Inflammatory macrophage (primary cell): ENCODE results near the gene RUNDC1.
"Not testable (repeated sequence)": the region's sequence is repeated elsewhere in the genome, so short reads cannot be mapped to it uniquely, and the experiment has no call there.

ENCODE experiments used
- DNase-seq, 2 donors: peaks; one replicate each; pipeline ENCODE4 v3.0.0-alpha.2; 2020 to 2022

Gene RUNDC1

GRCh38 chr17:42992872-42993271 lies 12.5 kb downstream of the RUNDC1 start:
- no peak for DNase-seq

- not testable (repeated sequence) for DNase-seq
Observed at GRCh38 chr17:42993913-42994312, 13.5 kb downstream of the RUNDC1 start.

GRCh38 chr17:42997390-42997983 lies 17.1 kb downstream of the RUNDC1 start:
- DNase-seq: no peak

DNA sequence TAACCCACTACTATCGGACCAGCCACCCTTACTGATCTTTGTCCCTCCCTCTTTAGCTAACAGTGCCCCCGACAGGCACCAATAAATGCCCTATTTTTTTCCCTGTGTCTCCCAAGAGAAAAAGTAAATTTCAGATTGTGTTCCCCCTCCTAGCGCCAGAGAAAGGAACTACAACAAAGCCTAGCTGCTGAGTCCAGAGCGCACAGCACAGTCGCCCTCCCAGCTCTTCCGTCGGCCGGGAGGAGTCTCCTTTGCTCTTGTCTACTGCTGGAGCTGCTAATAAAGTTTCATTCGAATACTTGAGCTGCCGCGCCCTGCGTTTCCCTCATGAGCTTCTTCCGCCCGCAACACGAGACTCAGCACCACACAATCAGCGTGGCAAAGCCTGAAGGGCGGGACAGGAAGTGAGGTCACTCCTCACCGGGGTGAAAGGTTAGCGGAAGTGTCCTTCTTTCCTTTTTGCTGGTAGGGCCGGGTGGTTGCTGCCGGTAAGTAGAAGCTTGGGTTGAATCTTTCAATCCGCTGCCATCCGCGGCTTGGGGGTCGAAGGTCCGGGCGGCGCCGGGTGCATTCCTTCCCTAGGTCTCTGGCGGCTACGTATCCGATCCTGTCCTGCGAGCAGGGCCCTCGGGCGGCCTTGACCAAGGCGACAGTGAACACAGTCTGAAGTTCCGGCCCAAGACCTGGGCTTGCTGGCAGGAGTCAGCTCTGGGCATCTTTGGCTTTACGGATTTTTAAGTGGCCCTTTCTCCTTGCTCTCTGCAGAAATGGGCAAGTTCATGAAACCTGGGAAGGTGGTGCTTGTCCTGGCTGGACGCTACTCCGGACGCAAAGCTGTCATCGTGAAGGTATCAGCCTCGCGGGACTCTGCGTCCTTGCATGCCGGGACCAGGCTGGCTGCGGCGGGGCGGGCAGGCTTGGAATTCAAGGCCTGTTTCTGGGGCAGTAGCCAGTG lies 17.9 kb downstream of the RUNDC1 start, which contains the start of gene RPL27:
Gene RPL27 (plus strand): TSS at position 436 of the 955 bp plus-strand sequence. CDS start 332 bp downstream, at position 768.
- DNase-seq: peak; percentile 100

DNA sequence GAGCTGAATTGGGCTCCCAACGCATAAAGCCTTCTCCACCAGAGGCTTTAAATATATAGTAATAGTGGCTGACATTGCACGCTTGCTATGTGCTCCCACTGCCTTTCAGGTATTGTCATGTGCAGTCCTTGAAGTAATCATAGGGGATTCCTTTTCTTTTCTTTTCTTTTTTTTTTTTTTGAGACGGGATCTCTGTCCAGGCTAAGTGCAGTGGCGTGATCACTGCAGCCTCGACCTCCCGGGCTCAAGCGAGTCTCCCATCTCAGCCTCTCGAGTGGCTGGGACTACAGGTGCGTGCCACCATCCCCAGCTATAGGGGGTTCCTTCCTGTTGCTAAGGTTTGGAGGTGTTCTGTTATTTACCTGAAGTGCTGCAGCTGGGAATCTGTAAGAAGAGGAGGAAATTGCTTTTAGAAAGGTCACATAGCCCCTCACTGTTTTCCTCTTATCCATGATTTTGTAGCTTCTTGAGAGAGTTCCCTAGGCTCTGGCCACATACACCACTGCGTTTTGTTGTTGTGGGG lies 18.7 kb downstream of the RUNDC1 start:
- DNase-seq: no peak

DNA sequence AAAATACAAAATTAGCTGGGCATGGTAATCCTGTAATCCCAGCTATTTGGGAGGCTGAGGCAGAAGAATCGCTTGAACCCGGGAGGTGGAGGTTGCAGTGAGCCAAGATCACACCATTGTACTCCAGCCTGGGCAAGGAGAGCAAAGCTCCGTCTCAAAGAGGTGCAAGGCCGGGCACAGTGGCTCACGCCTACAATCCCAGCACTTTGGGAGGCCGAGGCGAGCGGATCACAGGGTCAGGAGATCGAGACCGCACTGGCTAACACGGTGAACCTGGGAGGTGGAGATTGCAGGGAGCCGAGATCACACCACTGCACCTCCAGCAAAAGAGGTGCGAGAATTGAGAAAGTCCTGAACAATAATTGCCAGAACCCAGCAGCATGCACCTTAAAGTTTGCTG lies 20.5 kb downstream of the RUNDC1 start:
- DNase-seq: not testable (repeated sequence)

GRCh38 chr17:43003542-43004172 lies 23.3 kb downstream of the RUNDC1 start:
- DNase-seq: no peak

DNA sequence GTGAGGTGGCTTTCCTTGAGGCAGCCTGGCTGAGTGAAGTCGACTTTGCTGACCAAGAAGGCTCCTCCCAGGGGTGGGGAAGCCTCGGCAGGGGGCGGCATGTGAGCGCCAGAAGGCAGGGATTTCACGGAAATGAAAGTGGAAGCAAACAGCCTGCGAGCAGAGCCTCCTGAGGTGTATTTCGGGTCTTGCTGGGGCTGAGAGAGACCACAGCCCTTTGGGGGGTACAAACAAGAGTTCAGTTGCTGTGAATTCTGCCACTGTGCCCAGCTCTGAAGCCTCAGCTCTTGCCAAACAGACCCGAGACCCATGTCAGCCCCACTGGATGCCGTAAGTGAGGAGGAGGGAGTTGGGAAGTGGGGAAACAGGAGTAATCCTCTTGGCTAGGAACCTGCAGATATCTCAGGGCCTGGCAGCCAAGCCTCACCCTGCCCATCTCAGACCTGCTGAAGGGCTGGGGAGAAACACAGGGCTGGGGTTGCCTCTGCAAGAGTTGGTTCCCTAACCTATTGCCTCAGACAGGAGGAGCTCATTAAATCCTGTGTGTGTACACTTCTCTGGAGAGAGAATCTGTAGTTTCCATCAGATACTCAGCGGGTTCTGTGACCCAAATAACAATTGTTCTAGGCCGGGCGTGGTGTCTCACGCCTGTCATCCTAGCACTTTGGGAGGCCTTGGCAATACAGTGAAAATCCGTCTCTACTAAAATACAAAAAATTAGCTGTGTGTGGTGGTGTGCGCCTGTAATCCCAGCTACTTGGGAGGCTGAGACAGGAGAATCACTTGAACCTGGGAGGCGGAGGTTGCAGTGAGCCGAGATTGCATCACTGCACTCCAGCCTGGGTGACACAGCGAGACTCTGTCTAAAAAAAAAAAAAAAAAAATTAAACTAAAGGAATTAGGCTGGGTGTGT lies 26.5 kb downstream of the RUNDC1 start, which contains the start of gene IFI35:
Gene IFI35 (plus strand): TSS at position 146 of the 913 bp plus-strand sequence. CDS start 164 bp downstream, at position 310.
- peak; percentile 77 to 84 for DNase-seq

DNA sequence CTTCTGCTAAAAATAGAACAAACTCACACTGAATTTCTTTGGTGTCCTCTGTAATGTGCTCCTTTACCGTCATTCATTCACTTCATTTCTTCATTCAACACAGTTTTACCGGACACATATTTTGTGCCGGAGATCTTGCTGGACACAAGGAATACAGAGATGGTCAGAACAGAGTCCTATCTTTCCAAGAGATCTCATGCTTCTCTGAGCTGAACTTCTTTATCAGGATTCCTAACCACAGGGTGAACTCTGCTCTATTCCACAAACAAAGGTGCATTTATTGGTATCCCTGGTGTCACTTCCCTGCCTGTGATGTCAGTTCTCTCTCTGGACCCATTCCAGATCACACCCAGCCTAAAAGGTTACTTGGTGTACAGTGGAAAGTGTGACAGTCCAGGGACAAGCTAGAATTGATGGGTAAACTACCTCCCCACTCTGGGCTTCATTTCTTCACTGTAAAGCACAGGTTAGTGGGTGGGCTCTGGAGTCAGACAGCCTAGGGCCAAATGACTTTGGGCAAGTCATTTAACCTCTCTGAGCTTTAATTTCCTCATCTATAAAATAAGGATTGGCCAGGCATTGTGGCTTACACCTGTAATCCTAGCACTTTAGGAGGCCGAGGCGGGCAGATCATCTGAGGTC lies 30.4 kb downstream of the RUNDC1 start:
- DNase-seq: no peak

GRCh38 chr17:43011728-43012472 lies 31.5 kb downstream of the RUNDC1 start:
- no peak for DNase-seq

- no peak for DNase-seq
Observed at GRCh38 chr17:43013296-43013695, 32.9 kb downstream of the RUNDC1 start.

DNA sequence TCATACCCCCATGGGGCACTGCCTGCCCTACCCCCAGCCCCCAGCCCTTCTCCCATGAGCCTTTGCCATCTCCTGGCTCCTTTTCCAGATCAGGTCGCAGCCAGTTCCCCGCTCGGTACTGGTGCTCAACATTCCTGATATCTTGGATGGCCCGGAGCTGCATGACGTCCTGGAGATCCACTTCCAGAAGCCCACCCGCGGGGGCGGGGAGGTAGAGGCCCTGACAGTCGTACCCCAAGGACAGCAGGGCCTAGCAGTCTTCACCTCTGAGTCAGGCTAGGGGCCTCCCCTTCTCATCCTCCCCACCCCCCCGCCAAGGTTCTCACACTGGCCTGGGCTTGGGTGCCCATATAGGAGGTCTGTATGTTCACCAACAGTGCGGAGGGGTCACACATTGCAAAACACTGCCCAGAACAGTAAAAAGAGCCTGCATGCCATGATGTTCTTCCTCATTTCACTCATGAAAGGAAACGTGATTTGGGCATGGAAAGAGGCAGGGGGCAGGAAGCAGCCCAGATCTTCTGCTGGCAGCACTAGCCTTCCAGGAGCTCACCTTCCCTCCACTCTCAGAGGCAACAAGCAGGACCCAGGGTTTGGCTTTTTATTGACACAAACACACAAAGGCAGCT lies 33.8 kb downstream of the RUNDC1 start:
- peak in 1 of 2 donors; percentile 31 for DNase-seq

DNA sequence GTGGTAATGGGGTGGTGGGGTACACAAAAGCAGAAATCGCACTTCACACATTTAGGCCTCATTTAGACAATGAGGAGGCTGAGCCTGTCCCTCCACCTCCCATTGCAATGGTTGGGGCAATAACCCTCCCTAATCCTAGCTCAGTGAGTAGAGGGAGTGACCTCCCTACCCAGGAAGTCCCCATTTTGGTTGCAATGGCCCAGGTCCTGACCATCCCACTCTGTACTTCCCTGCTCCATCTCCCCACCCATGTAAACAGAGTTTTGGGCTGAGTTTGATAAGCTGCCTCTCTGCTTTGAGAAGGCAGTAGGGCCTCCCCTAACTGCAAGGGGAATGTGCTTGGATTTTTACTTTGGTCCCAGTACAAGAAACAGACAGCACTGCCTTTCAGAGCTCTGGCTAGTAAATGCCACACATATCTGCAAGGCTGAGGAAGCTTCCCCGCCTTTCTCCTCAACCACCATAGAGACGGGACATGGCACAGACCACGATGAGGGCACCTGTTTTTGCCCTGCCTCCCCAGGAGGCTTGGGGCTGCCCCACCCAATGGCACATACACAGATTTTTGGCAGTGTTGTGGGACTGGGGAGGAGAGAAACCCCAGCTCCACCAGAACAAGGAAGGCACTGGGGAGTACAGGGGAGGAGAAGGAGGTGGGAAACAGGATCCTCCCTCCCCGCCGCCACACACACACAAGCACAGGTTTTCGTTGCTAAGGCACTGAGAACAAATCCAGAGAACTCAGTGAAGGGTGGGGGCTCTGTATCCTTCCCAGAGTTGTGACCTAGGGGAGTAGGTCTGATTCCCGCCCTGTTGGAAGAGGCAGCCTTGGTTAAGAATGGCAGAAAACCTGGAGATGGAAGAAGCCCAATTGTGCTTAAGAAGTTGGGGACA lies 34.5 kb downstream of the RUNDC1 start:
- DNase-seq: no peak

GRCh38 chr17:43015579-43015978 lies 35.2 kb downstream of the RUNDC1 start:
- no peak for DNase-seq

- DNase-seq: no peak
Observed at GRCh38 chr17:43016216-43016615, 35.9 kb downstream of the RUNDC1 start.

GRCh38 chr17:43018008-43018853 lies 37.9 kb downstream of the RUNDC1 start:
- DNase-seq: peak; percentile 55 to 58

- peak in 1 of 2 donors; percentile 54 for DNase-seq
Observed at GRCh38 chr17:43018932-43019331, 38.6 kb downstream of the RUNDC1 start.

DNA sequence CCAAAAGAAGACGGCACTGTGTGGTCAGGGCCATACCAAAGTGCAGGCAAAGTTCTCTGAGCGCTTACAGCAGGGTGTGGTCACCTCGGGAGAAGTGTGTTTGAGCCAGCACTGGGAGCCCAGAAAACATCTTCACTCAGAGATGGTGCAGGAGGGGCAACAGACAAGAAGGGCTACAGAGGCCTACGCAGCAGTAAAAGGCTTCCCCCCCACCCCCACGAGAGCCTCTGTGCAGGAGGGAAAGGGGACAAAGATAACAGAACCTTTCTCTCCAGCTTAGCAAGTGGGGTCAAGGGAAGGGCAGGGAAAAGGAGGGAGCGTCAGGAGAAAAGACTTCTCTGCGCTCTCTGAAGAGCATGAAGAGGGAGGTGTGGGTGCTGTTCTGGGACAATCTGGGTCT lies 39.1 kb downstream of the RUNDC1 start:
- no peak for DNase-seq
